ENCODE measurements around the gene ZPR1.

GRCh38 chr11:116827461-116827860, 39.6 kb upstream of the ZPR1 start:
- TF ChIP-seq TCF12 (IDR thresholded peaks at IDR 0.05; ENCODE audit: low read depth): no peak
- no peak for TF ChIP-seq NFIC (IDR thresholded peaks at IDR 0.05)
- no peak for TF ChIP-seq YY1 (IDR thresholded peaks at IDR 0.05; ENCODE audit: low read depth)
- no peak for TF ChIP-seq CEBPB (IDR thresholded peaks at IDR 0.05)
- TF ChIP-seq EP300 (IDR thresholded peaks at IDR 0.05; ENCODE audit: borderline replicate concordance): no peak
- no peak for TF ChIP-seq TAF1 (IDR thresholded peaks at IDR 0.05; ENCODE audit: low read depth)
- TF ChIP-seq CREB1 (IDR thresholded peaks at IDR 0.05; ENCODE audit: low read depth): no peak
- TF ChIP-seq MAX (IDR thresholded peaks at IDR 0.05): no peak
- no peak for TF ChIP-seq REST (IDR thresholded peaks at IDR 0.05; ENCODE audit: low read depth)
- no peak for TF ChIP-seq TEAD4 (IDR thresholded peaks at IDR 0.05)
- TF ChIP-seq FOXM1 (IDR thresholded peaks at IDR 0.05; ENCODE audit: borderline replicate concordance, low read depth): no peak
- TF ChIP-seq RAD21 (IDR thresholded peaks at IDR 0.05; ENCODE audit: low read depth): no peak
- TF ChIP-seq USF1 (IDR thresholded peaks at IDR 0.05): no peak

Data from Ishikawa (cell line).